IMR-90 (cell line): Measurements from ENCODE around the gene NUCB1. TPM values are rescaled to one million over a fixed set of nuclear protein-coding genes. Genes with fewer than 3 reads are reported as not detected.

Source experiments
- ATAC-seq: fragments of 200-7000 bp; cut with Tn5 transposase; 2 replicates; pipeline ENCODE4 v1.9.1; 2020; ENCODE audit warnings: low read depth, mild to moderate bottlenecking, moderate library complexity
- BruUV-seq: library from RNA; stranded (reverse); fragments of 400-500 nt; replicated peaks from 2 replicates; lab custom pipeline; 2021; lab: Mats Ljungman, UMichigan
- CTCF ChIA-PET: fragments of 300-600 bp; formaldehyde crosslinking; extraction: SDS; loops from one replicate; lab custom pipeline; 2021; ENCODE audit warnings: antibody characterized with exemption; lab: Yijun Ruan, JAX
- POLR2A ChIA-PET: fragments of 300-600 bp; sonication (Branson Sonifier 250); formaldehyde crosslinking; loops from one replicate; lab custom pipeline; 2022; ENCODE audit warnings: antibody characterized with exemption; ENCODE audit not compliant: unreplicated experiment; lab: Charles Lee
- DNase-seq: peaks from one replicate; pipeline ENCODE4 v3.0.0; 2013
- H2AFZ ChIP-seq: replicated peaks from 2 replicates; pipeline ENCODE3; 2013; ENCODE audit warnings: low read length, mild to moderate bottlenecking; ENCODE audit not compliant: poor library complexity
- H2AK5ac ChIP-seq: 2 replicates; pipeline ENCODE4 v1.6.1; 2013; ENCODE audit warnings: low read depth, low read length, inconsistent platforms
- H2AK9ac ChIP-seq: replicated peaks from 2 replicates; pipeline ENCODE3; 2013; ENCODE audit warnings: mild to moderate bottlenecking, low read depth, low read length, moderate library complexity; ENCODE audit not compliant: poor library complexity
- H2BK120ac ChIP-seq: 2 replicates; pipeline ENCODE4 v1.6.1; 2013; ENCODE audit warnings: low read depth, low read length, inconsistent platforms
- H2BK15ac ChIP-seq: 3 replicates; pipeline ENCODE4 v1.6.1; 2013; ENCODE audit warnings: low read depth, low read length, inconsistent platforms
- H2BK20ac ChIP-seq: 2 replicates; pipeline ENCODE4 v1.6.1; 2013; ENCODE audit warnings: low read depth, mild to moderate bottlenecking, inconsistent platforms, low read length, moderate library complexity
- H2BK5ac ChIP-seq: 2 replicates; pipeline ENCODE4 v1.6.1; 2013; ENCODE audit warnings: mild to moderate bottlenecking, low read depth, low read length, inconsistent platforms; ENCODE audit not compliant: poor library complexity, severe bottlenecking
- H3K14ac ChIP-seq: replicated peaks from 2 replicates; pipeline ENCODE4 v1.6.1; 2013; ENCODE audit warnings: low read depth, low read length, inconsistent platforms
- H3K18ac ChIP-seq: 2 replicates; pipeline ENCODE4 v1.6.1; 2013; ENCODE audit warnings: low read depth, low read length, control low read depth
- H3K23ac ChIP-seq: 2 replicates; pipeline ENCODE4 v1.6.1; 2013; ENCODE audit warnings: low read depth, low read length, inconsistent platforms
- H3K27ac ChIP-seq: 2 replicates; pipeline ENCODE4 v1.5.1; 2013; ENCODE audit warnings: mild to moderate bottlenecking, control low read depth, low read length; ENCODE audit not compliant: insufficient read depth
- H3K27me3 ChIP-seq: 2 replicates; pipeline ENCODE4 v1.6.1; 2013; ENCODE audit warnings: low read length; ENCODE audit not compliant: control insufficient read depth, insufficient read depth
- H3K36me3 ChIP-seq: 2 replicates; pipeline ENCODE4 v1.6.1; 2013; ENCODE audit warnings: low read length, mixed read lengths; ENCODE audit not compliant: control insufficient read depth, insufficient read depth
- H3K4ac ChIP-seq: 2 replicates; pipeline ENCODE4 v1.6.1; 2013; ENCODE audit warnings: low read depth, low read length, inconsistent platforms
- H3K4me1 ChIP-seq: 2 replicates; pipeline ENCODE4 v1.6.1; 2013; ENCODE audit warnings: low read length, mixed read lengths; ENCODE audit not compliant: control insufficient read depth, insufficient read depth
- H3K4me2 ChIP-seq: 2 replicates; pipeline ENCODE4 v1.6.1; 2013; ENCODE audit warnings: low read depth, mild to moderate bottlenecking, control low read depth, low read length, moderate library complexity
- H3K4me3 ChIP-seq: 2 replicates; pipeline ENCODE4 v1.5.1; 2013; ENCODE audit warnings: low read depth, mild to moderate bottlenecking, control low read depth, low read length, moderate library complexity; ENCODE audit not compliant: insufficient read depth
- H3K56ac ChIP-seq: 2 replicates; pipeline ENCODE4 v1.6.1; 2013; ENCODE audit warnings: low read length, inconsistent platforms; ENCODE audit not compliant: insufficient read depth; ENCODE audit errors: extremely low read depth
- H3K79me1 ChIP-seq, 2 experiments: 2 replicates each; pipeline ENCODE4 v1.6.1; 2013; ENCODE audit warnings: low read length in 2 of 2, inconsistent platforms in 1 of 2, low read depth in 1 of 2
- H3K9ac ChIP-seq: 2 replicates; pipeline ENCODE4 v1.6.1; 2013; ENCODE audit warnings: low read depth, low read length, control low read depth
- H3K9me1 ChIP-seq: 2 replicates; pipeline ENCODE4 v1.6.1; 2013; ENCODE audit warnings: low read length, inconsistent platforms; ENCODE audit not compliant: insufficient read depth
- H3K9me3 ChIP-seq: 2 replicates; pipeline ENCODE4 v1.6.1; 2013; ENCODE audit warnings: low read length; ENCODE audit not compliant: control insufficient read depth, insufficient read depth
- H4K20me1 ChIP-seq: 2 replicates; pipeline ENCODE4 v1.6.1; 2013; ENCODE audit warnings: low read length, inconsistent platforms; ENCODE audit not compliant: insufficient read depth
- H4K5ac ChIP-seq: 2 replicates; pipeline ENCODE4 v1.6.1; 2013; ENCODE audit warnings: mild to moderate bottlenecking, low read depth, low read length, control low read depth
- H4K8ac ChIP-seq, 2 experiments: 2 replicates each; pipeline ENCODE4 v1.6.1; 2013; ENCODE audit warnings: low read depth in 2 of 2, low read length in 2 of 2, control low read depth in 1 of 2, inconsistent platforms in 1 of 2
- H4K91ac ChIP-seq: 2 replicates; pipeline ENCODE4 v1.6.1; 2013; ENCODE audit warnings: low read depth, low read length, inconsistent platforms; ENCODE audit not compliant: insufficient read depth
- BHLHE40 ChIP-seq: fragments of 150-350 bp; IDR thresholded peaks from 2 replicates; pipeline ENCODE4 v1.6.1; 2016; ENCODE audit warnings: mild to moderate bottlenecking, low read depth, low read length
- CEBPB ChIP-seq: IDR thresholded peaks from 2 replicates; pipeline ENCODE4 v1.6.1; 2012; ENCODE audit warnings: low read depth, low read length, improper control_type of control experiment
- CHD1 ChIP-seq: IDR thresholded peaks from 2 replicates; pipeline ENCODE4 v1.6.1; 2012; ENCODE audit warnings: low read depth, low read length, improper control_type of control experiment
- FOS ChIP-seq: fragments of 150-350 bp; IDR thresholded peaks from 2 replicates; pipeline ENCODE4 v1.6.1; 2016; ENCODE audit warnings: low read depth, low read length
- MAFK ChIP-seq: IDR thresholded peaks from 2 replicates; pipeline ENCODE4 v1.6.1; 2012; ENCODE audit warnings: low read depth, low read length, improper control_type of control experiment
- MAZ ChIP-seq: IDR thresholded peaks from 2 replicates; pipeline ENCODE4 v1.6.1; 2012; ENCODE audit warnings: low read depth, mild to moderate bottlenecking, low read length, improper control_type of control experiment, moderate library complexity, borderline replicate concordance
- MXI1 ChIP-seq: IDR thresholded peaks from 2 replicates; pipeline ENCODE4 v1.6.1; 2012; ENCODE audit warnings: low read depth, mild to moderate bottlenecking, low read length, moderate library complexity, borderline replicate concordance
- NFE2L2 ChIP-seq: fragments of 150-350 bp; IDR thresholded peaks from 2 replicates; pipeline ENCODE4 v1.6.1; 2016; ENCODE audit warnings: low read depth, mild to moderate bottlenecking, low read length
- POLR2A ChIP-seq: IDR thresholded peaks from 2 replicates; pipeline ENCODE4 v1.6.1; 2012; ENCODE audit warnings: mild to moderate bottlenecking, low read depth, low read length
- RAD21 ChIP-seq: IDR thresholded peaks from 2 replicates; pipeline ENCODE4 v1.6.1; 2012; ENCODE audit warnings: low read length, improper control_type of control experiment
- RCOR1 ChIP-seq: IDR thresholded peaks from 2 replicates; pipeline ENCODE4 v1.6.1; 2012; ENCODE audit warnings: mild to moderate bottlenecking, low read length, improper control_type of control experiment; ENCODE audit not compliant: insufficient replicate concordance
- RFX5 ChIP-seq: IDR thresholded peaks from 2 replicates; pipeline ENCODE4 v1.8.0; 2012; ENCODE audit warnings: low read depth, mild to moderate bottlenecking, low read length, moderate library complexity
- SMC3 ChIP-seq: fragments of 150-350 bp; IDR thresholded peaks from 2 replicates; pipeline ENCODE4 v1.6.1; 2016; ENCODE audit warnings: low read depth, mild to moderate bottlenecking, antibody characterized with exemption, low read length, moderate library complexity
- WGBS, 2 experiments: methylation state at CpG; one replicate each; pipeline versions ENCODE4 v1.1.5 to v1.1.7; 2013; ENCODE audit warnings: missing lambda C conversion rate in 2 of 2; ENCODE audit not compliant: insufficient read length in 1 of 2; ENCODE audit errors: extremely low coverage in 2 of 2; 5-methylcytosine and 5-hydroxymethylcytosine counted together
- dilution Hi-C: fragments of 300-500 bp; cut with HindIII; formaldehyde crosslinking; loops from one replicate; pipeline ENCODE4 v1.14.3; 2018; ENCODE audit warnings: low sequenced_read_pairs; ENCODE audit not compliant: unreplicated experiment
- in situ Hi-C: fragments of 300-500 bp; cut with MboI; formaldehyde crosslinking; loops from 3 replicates; pipeline ENCODE4 v1.14.3; 2019; ENCODE audit warnings: low sequenced_read_pairs, inconsistent platforms, mixed read lengths
- intact Hi-C: fragments of 100-400 bp; cut with micrococcal nuclease; formaldehyde crosslinking; loops from 2 replicates; pipeline ENCODE4 v1.10.0; 2022
- polyA plus RNA-seq, 3 experiments: library from polyadenylated mRNA; depleted of rRNA; stranded (reverse); fragments of >200 nt; gene quantifications; 2 replicates each; pipeline ENCODE4 v1.2.3, GENCODE V29; 2012; ENCODE audit warnings: low replicate concordance in 1 of 3
- total RNA-seq: library from RNA; depleted of rRNA; stranded (reverse); fragments of >200 nt; gene quantifications from 2 replicates; pipeline ENCODE4 v1.2.3, GENCODE V29; 2012
- TF ChIP-seq, protein P1 (sequence below): fragments of 150-350 bp; IDR thresholded peaks from 2 replicates; pipeline ENCODE4 v1.6.1; 2017; ENCODE audit warnings: mild to moderate bottlenecking, antibody characterized with exemption, low read length, low read depth
- TF ChIP-seq, protein P2 (sequence below): fragments of 150-350 bp; IDR thresholded peaks from 2 replicates; pipeline ENCODE4 v1.6.1; 2016; ENCODE audit warnings: low read depth, mild to moderate bottlenecking, low read length, moderate library complexity, borderline replicate concordance
- TF ChIP-seq, protein P3 (sequence below): conservative IDR thresholded peaks from 2 replicates; pipeline ENCODE4 v1.5.1; 2012; ENCODE audit warnings: mild to moderate bottlenecking, low read depth, low read length, improper control_type of control experiment

The NUCB1 gene
- total and polyA plus RNA-seq, 2 of the 4 experiments (the other 2 are of a cell fraction) = 37.3 to 253 TPM

DNA sequence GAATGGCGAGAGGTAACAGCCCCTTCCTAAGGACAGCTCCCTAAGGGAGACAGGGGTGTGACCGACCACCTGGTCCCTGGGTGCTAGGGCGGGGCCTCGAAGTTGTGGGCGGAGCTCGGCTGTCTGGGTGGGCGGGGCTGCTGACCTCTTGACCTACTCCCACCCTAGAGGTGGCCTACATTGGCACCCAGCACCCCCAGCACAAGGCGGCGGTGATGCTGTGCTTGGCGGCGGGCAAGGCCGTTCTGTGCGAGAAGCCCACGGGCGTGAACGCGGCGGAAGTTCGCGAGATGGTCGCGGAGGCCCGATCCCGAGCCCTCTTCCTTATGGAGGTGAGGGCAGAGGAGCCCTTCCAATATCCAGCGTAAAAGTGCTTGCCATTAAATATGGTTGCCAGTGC is 35.8 kb downstream of the NUCB1 start:
- Histone ChIP-seq H2AFZ (no peak overlapping the region), H3K23ac (no peak overlapping the region), H3K18ac (no peak overlapping the region), H3K27ac (no peak overlapping the region), H4K8ac (no peak overlapping the region), H3K56ac (no peak overlapping the region), H3K4me1 (no peaks in the 10 kb centered on the region), H2BK120ac (no peak overlapping the region), H3K27me3 (no peaks in the 10 kb centered on the region), H2AK5ac (no peak overlapping the region), H4K20me1 (no peaks in the 10 kb centered on the region), H3K36me3 (no peaks in the 10 kb centered on the region), H2AK9ac (no peak overlapping the region), H3K79me1 (no peaks in the 10 kb centered on the region; a peak in 1 of 4 replicates), H3K9me1 (no peaks in the 10 kb centered on the region), H3K14ac (no peak overlapping the region), H3K4me2 (no peak overlapping the region), H3K4ac (no peak overlapping the region), H3K9ac (no peak overlapping the region), H3K4me3 (no peak overlapping the region), H2BK20ac (no peak overlapping the region), H2BK5ac (no peak overlapping the region), H4K91ac (no peak overlapping the region), H2BK15ac (no peak overlapping the region), H4K5ac (no peak overlapping the region), H3K9me3 (peaks cover 4% of the 10 kb centered on the region; the same call in 1 of the 2 replicates)
- TF ChIP-seq, protein P1, sequence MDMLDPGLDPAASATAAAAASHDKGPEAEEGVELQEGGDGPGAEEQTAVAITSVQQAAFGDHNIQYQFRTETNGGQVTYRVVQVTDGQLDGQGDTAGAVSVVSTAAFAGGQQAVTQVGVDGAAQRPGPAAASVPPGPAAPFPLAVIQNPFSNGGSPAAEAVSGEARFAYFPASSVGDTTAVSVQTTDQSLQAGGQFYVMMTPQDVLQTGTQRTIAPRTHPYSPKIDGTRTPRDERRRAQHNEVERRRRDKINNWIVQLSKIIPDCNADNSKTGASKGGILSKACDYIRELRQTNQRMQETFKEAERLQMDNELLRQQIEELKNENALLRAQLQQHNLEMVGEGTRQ = no peak
- TF ChIP-seq, protein P2, sequence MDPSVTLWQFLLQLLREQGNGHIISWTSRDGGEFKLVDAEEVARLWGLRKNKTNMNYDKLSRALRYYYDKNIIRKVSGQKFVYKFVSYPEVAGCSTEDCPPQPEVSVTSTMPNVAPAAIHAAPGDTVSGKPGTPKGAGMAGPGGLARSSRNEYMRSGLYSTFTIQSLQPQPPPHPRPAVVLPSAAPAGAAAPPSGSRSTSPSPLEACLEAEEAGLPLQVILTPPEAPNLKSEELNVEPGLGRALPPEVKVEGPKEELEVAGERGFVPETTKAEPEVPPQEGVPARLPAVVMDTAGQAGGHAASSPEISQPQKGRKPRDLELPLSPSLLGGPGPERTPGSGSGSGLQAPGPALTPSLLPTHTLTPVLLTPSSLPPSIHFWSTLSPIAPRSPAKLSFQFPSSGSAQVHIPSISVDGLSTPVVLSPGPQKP = no peak
- no peak for TF ChIP-seq CEBPB
- no peak for TF ChIP-seq FOS
- no peak for TF ChIP-seq MXI1
- TF ChIP-seq, protein P3, sequence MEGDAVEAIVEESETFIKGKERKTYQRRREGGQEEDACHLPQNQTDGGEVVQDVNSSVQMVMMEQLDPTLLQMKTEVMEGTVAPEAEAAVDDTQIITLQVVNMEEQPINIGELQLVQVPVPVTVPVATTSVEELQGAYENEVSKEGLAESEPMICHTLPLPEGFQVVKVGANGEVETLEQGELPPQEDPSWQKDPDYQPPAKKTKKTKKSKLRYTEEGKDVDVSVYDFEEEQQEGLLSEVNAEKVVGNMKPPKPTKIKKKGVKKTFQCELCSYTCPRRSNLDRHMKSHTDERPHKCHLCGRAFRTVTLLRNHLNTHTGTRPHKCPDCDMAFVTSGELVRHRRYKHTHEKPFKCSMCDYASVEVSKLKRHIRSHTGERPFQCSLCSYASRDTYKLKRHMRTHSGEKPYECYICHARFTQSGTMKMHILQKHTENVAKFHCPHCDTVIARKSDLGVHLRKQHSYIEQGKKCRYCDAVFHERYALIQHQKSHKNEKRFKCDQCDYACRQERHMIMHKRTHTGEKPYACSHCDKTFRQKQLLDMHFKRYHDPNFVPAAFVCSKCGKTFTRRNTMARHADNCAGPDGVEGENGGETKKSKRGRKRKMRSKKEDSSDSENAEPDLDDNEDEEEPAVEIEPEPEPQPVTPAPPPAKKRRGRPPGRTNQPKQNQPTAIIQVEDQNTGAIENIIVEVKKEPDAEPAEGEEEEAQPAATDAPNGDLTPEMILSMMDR = no peak
- no peak for TF ChIP-seq MAFK
- no peak for TF ChIP-seq RCOR1
- TF ChIP-seq BHLHE40 = no peak
- no peak for TF ChIP-seq POLR2A
- TF ChIP-seq CHD1 = no peak
- TF ChIP-seq RAD21 = no peak
- no peak for TF ChIP-seq NFE2L2
- no peak for TF ChIP-seq SMC3
- no peak for TF ChIP-seq MAZ
- TF ChIP-seq RFX5 = no peak
- POLR2A ChIA-PET = no interaction called here
- no TSS peak for BruUV-seq
- intact Hi-C loops (no loop called here), in situ Hi-C loops (no loop called here), dilution Hi-C loops (no loop called here)
- DNase-seq (no peak), ATAC-seq (no peak)
- WGBS, 2 experiments = 96% methylated on average over 19 of the region's 25 CpGs; no CpG with 5 or more reads in 1 of the 2 experiments
- CTCF ChIA-PET = no interaction called here
